ACC112 (cell line): ENCODE results near the gene ANKRD33.

Source experiments
- H2AFZ ChIP-seq: fragments of 200-600 bp; sonication (generic); one replicate; pipeline ENCODE4 v1.6.0; 2017; ENCODE audit warnings: antibody characterized with exemption, low read length; ENCODE audit not compliant: unreplicated experiment
- H3K27ac ChIP-seq: fragments of 200-600 bp; sonication (generic); 2 replicates; pipeline ENCODE4 v1.5.1; 2014; ENCODE audit warnings: low read depth, mild to moderate bottlenecking, antibody characterized with exemption, low read length, moderate library complexity
- H3K27me3 ChIP-seq: fragments of 200-600 bp; sonication (generic); 2 replicates; pipeline ENCODE4 v1.6.1; 2014; ENCODE audit warnings: mild to moderate bottlenecking, antibody characterized with exemption, low read length, moderate library complexity, mixed read lengths; ENCODE audit not compliant: insufficient read depth
- H3K36me3 ChIP-seq: fragments of 200-600 bp; sonication (generic); 2 replicates; pipeline ENCODE4 v1.6.1; 2016; ENCODE audit warnings: mild to moderate bottlenecking, antibody characterized with exemption, low read length, moderate library complexity, mixed read lengths; ENCODE audit not compliant: insufficient read depth
- H3K4me1 ChIP-seq: fragments of 200-600 bp; sonication (generic); one replicate; pipeline ENCODE4 v1.6.1; 2016; ENCODE audit warnings: low read length, mixed read lengths; ENCODE audit not compliant: insufficient read depth, unreplicated experiment, control insufficient read depth
- H3K4me3 ChIP-seq: fragments of 200-600 bp; sonication (generic); 2 replicates; pipeline ENCODE4 v1.5.1; 2014; ENCODE audit warnings: mild to moderate bottlenecking, low read depth, low read length
- H3K79me2 ChIP-seq: fragments of 200-600 bp; sonication (generic); one replicate; pipeline ENCODE4 v1.6.0; 2016; ENCODE audit warnings: low read length; ENCODE audit not compliant: control insufficient read depth, unreplicated experiment, insufficient read depth

The ANKRD33 gene

GRCh38 chr12:51891843-51892242, 3.9 kb downstream of the ANKRD33 start:
- Histone ChIP-seq H3K27ac (no peak overlapping the region), H3K79me2 (no peaks in the 10 kb centered on the region), H3K4me3 (no peak overlapping the region), H2AFZ (no peak overlapping the region), H3K27me3 (no peaks in the 10 kb centered on the region), H3K36me3 (no peaks in the 10 kb centered on the region), H3K4me1 (peaks cover 6% of the 10 kb centered on the region)

- H3K27ac ChIP-seq = no peak overlapping the region
- no peak overlapping the region for H2AFZ ChIP-seq
- no peak overlapping the region for H3K4me3 ChIP-seq
- no peaks in the 10 kb centered on the region for H3K36me3 ChIP-seq
- no peaks in the 10 kb centered on the region for H3K79me2 ChIP-seq
- no peaks in the 10 kb centered on the region for H3K27me3 ChIP-seq
- H3K4me1 ChIP-seq = peaks cover 6% of the 10 kb centered on the region
These were observed 5.9 kb downstream of the ANKRD33 start for GRCh38 chr12:51893786-51894185.

- peak overlapping the region; percentile 28 for H2AFZ ChIP-seq
- no peak overlapping the region for H3K4me3 ChIP-seq
These were observed 7.7 kb downstream of the ANKRD33 start for GRCh38 chr12:51895378-51896135.

GRCh38 chr12:51896236-51896635, 8.3 kb downstream of the ANKRD33 start:
- Histone ChIP-seq H3K27ac (no peak overlapping the region), H3K36me3 (no peaks in the 10 kb centered on the region), H3K4me1 (peaks cover 6% of the 10 kb centered on the region), H2AFZ (no peak overlapping the region), H3K27me3 (no peaks in the 10 kb centered on the region), H3K4me3 (no peak overlapping the region), H3K79me2 (no peaks in the 10 kb centered on the region)

More at GRCh38 chr12:51895378-51896135, 7.7 kb downstream of the ANKRD33 start:
- Histone ChIP-seq H3K27ac (no peak overlapping the region), H3K79me2 (no peaks in the 10 kb centered on the region), H3K36me3 (no peaks in the 10 kb centered on the region), H3K4me1 (peaks cover 6% of the 10 kb centered on the region), H3K27me3 (no peaks in the 10 kb centered on the region)

GRCh38 chr12:51897181-51897580, 9.3 kb downstream of the ANKRD33 start:
- Histone ChIP-seq H3K4me1 (peaks cover 6% of the 10 kb centered on the region), H3K4me3 (no peak overlapping the region), H3K27ac (no peak overlapping the region), H3K27me3 (no peaks in the 10 kb centered on the region), H3K36me3 (no peaks in the 10 kb centered on the region), H2AFZ (no peak overlapping the region), H3K79me2 (no peaks in the 10 kb centered on the region)

- H3K4me3 ChIP-seq = no peak overlapping the region
These were observed 10.6 kb downstream of the ANKRD33 start for GRCh38 chr12:51898506-51898905.

GRCh38 chr12:51898937-51899336, 11.0 kb downstream of the ANKRD33 start:
- no peaks in the 10 kb centered on the region for H3K36me3 ChIP-seq
- peaks cover 6% of the 10 kb centered on the region for H3K4me1 ChIP-seq
- H3K27me3 ChIP-seq = no peaks in the 10 kb centered on the region
- H3K4me3 ChIP-seq = no peak overlapping the region
- H2AFZ ChIP-seq = no peak overlapping the region
- no peaks in the 10 kb centered on the region for H3K79me2 ChIP-seq
- no peak overlapping the region for H3K27ac ChIP-seq

More at GRCh38 chr12:51898506-51898905, 10.6 kb downstream of the ANKRD33 start:
- H3K27me3 ChIP-seq = no peaks in the 10 kb centered on the region
- H2AFZ ChIP-seq = no peak overlapping the region
- H3K36me3 ChIP-seq = no peaks in the 10 kb centered on the region
- H3K4me1 ChIP-seq = peaks cover 6% of the 10 kb centered on the region
- H3K27ac ChIP-seq = no peak overlapping the region
- H3K79me2 ChIP-seq = no peaks in the 10 kb centered on the region

- H3K4me3 ChIP-seq = no peak overlapping the region
- H3K27me3 ChIP-seq = no peaks in the 10 kb centered on the region
- peaks cover 5% of the 10 kb centered on the region for H3K4me1 ChIP-seq
- no peak overlapping the region for H3K27ac ChIP-seq
- no peaks in the 10 kb centered on the region for H3K79me2 ChIP-seq
- no peak overlapping the region for H2AFZ ChIP-seq
- H3K36me3 ChIP-seq = no peaks in the 10 kb centered on the region
These were observed 12.5 kb downstream of the ANKRD33 start for GRCh38 chr12:51900323-51900889.

- peaks cover 9% of the 10 kb centered on the region for H3K4me1 ChIP-seq
- H3K36me3 ChIP-seq = no peaks in the 10 kb centered on the region
- no peaks in the 10 kb centered on the region for H3K27me3 ChIP-seq
- H3K79me2 ChIP-seq = no peaks in the 10 kb centered on the region
- H3K27ac ChIP-seq = no peak overlapping the region
- H2AFZ ChIP-seq = no peak overlapping the region
- no peak overlapping the region for H3K4me3 ChIP-seq
These were observed 13.4 kb downstream of the ANKRD33 start for GRCh38 chr12:51901121-51901817.

- Histone ChIP-seq H3K79me2 (no peaks in the 10 kb centered on the region), H3K4me1 (peaks cover 9% of the 10 kb centered on the region), H3K36me3 (no peaks in the 10 kb centered on the region), H3K27me3 (no peaks in the 10 kb centered on the region), H3K4me3 (no peak overlapping the region), H2AFZ (no peak overlapping the region), H3K27ac (no peak overlapping the region)
These were observed 14.0 kb downstream of the ANKRD33 start for GRCh38 chr12:51901881-51902280.
